GM12891 (cell line): ENCODE results near the gene CPO.

Source experiments
- POLR2A ChIP-seq: IDR thresholded peaks from 2 replicates; pipeline ENCODE4 v1.6.1; 2011; ENCODE audit warnings: low read depth, low read length, control low read depth
- POLR2AphosphoS5 ChIP-seq: IDR thresholded peaks from 2 replicates; pipeline ENCODE4 v1.6.1; 2011; ENCODE audit warnings: low read depth, low read length, control low read depth
- SPI1 ChIP-seq: IDR thresholded peaks from 2 replicates; pipeline ENCODE4 v1.6.1; 2011; ENCODE audit warnings: low read depth, low read length, control low read depth
- TAF1 ChIP-seq: IDR thresholded peaks from 2 replicates; pipeline ENCODE4 v1.6.1; 2011; ENCODE audit warnings: low read depth, low read length, control low read depth

DNA sequence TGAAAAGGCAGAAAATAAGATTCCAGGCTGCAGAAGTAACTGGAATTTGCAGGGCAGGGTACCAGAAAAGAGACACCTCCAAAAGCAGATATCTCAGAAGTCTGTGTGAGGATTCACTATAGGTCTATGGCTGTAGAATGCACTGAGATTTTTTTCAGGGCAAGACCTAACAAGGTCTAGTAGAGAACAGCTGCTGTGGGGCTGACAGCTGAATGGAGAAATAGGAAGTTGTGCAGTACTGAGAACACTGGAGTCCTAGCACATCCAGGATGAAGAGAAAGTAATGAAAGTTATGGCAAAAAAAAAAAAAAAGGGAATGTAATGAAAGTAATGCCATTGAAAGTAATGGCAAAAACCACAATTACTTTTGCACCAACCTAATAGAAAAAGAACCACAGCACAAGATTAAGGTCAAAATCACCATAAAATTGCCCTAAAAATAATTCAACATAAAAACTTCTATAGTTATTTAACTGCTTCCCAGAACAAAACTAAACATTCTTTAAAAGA, 57.3 kb downstream of the CPO start:
- TF ChIP-seq POLR2A, result no peak
- TF ChIP-seq POLR2AphosphoS5, result no peak
- no peak for TF ChIP-seq SPI1
- TF ChIP-seq TAF1, result no peak
